CD4-positive, alpha-beta memory T cell (primary cell): Measurements from ENCODE around the gene SH3BP2. TPM values are rescaled to one million over a fixed set of nuclear protein-coding genes. Genes with fewer than 3 reads are reported as not detected.

Experiments
- CTCF ChIA-PET: fragments of 350-600 bp; sonication (Branson Sonifier 250); formaldehyde crosslinking; loops from one replicate; lab custom pipeline; 2021; ENCODE audit warnings: inconsistent platforms; ENCODE audit not compliant: partially characterized antibody; lab: Charles Lee
- POLR2A ChIA-PET: fragments of 350-600 bp; sonication (Branson Sonifier 250); formaldehyde crosslinking; loops from one replicate; lab custom pipeline; 2021; ENCODE audit not compliant: partially characterized antibody; lab: Charles Lee
- DNase-seq, 5 donors: peaks; one replicate each; pipeline versions ENCODE4 v3.0.0 to v3.0.0-alpha.2; 2020 to 2022; ENCODE audit warnings: mixed read lengths in 1 of 5
- H3K27ac ChIP-seq: one replicate; pipeline ENCODE4 v1.7.0; 2013; ENCODE audit warnings: low read depth, low read length
- H3K27me3 ChIP-seq: 2 replicates; pipeline ENCODE4 v1.7.0; 2013; ENCODE audit warnings: mild to moderate bottlenecking, low read length, moderate library complexity; ENCODE audit not compliant: insufficient read depth
- H3K36me3 ChIP-seq: 2 replicates; pipeline ENCODE4 v1.7.0; 2013; ENCODE audit warnings: mild to moderate bottlenecking, low read length, moderate library complexity; ENCODE audit not compliant: insufficient read depth
- H3K4me1 ChIP-seq: 2 replicates; pipeline ENCODE4 v1.7.0; 2013; ENCODE audit warnings: mild to moderate bottlenecking, low read length, moderate library complexity; ENCODE audit not compliant: insufficient read depth
- H3K4me3 ChIP-seq, 2 donors: one replicate each; pipeline ENCODE4 v1.7.0; 2013; ENCODE audit warnings: low read length in 2 of 2, mild to moderate bottlenecking in 1 of 2
- H3K9me3 ChIP-seq, 2 donors: one replicate each; pipeline ENCODE4 v1.7.0; 2013; ENCODE audit warnings: low read length in 2 of 2, control low read depth in 1 of 2; ENCODE audit not compliant: control insufficient read depth in 1 of 2
- H3K27ac Mint-ChIP-seq, 7 donors: one replicate each; pipeline ENCODE4 v1.8.0; 2020 to 2021; ENCODE audit warnings: mixed read lengths in 7 of 7, mild to moderate bottlenecking in 6 of 7, inconsistent platforms in 3 of 7, moderate library complexity in 3 of 7
- H3K27me3 Mint-ChIP-seq, 2 donors: one replicate each; pipeline ENCODE4 v1.8.0; 2020 to 2021; ENCODE audit warnings: mixed read lengths in 2 of 2
- H3K36me3 Mint-ChIP-seq, 2 donors: one replicate each; pipeline ENCODE4 v1.8.0; 2020 to 2021; ENCODE audit warnings: mixed read lengths in 2 of 2, inconsistent platforms in 1 of 2, mild to moderate bottlenecking in 1 of 2
- H3K4me1 Mint-ChIP-seq, 4 donors: one replicate each; pipeline ENCODE4 v1.8.0; 2020 to 2021; ENCODE audit warnings: mixed read lengths in 4 of 4, mild to moderate bottlenecking in 1 of 4
- H3K4me3 Mint-ChIP-seq, 8 donors: one replicate each; pipeline ENCODE4 v1.8.0; 2020 to 2021; ENCODE audit warnings: mixed read lengths in 8 of 8, mild to moderate bottlenecking in 7 of 8, moderate library complexity in 6 of 8, inconsistent platforms in 3 of 8
- H3K9me3 Mint-ChIP-seq, 8 donors: one replicate each; pipeline ENCODE4 v1.8.0; 2020 to 2021; ENCODE audit warnings: mixed read lengths in 8 of 8, mild to moderate bottlenecking in 5 of 8, inconsistent platforms in 3 of 8, moderate library complexity in 1 of 8
- intact Hi-C: fragments of 100-400 bp; cut with micrococcal nuclease; formaldehyde crosslinking; loops from one replicate; pipeline ENCODE4 v1.15.1; 2023
- polyA plus RNA-seq, 2 donors: library from polyadenylated mRNA; unstranded; fragments of 300-500 nt; fragmentation: Illumina TruSeq; gene quantifications; one replicate each; pipeline ENCODE4 v1.2.3, GENCODE V29; 2021
- total RNA-seq, 2 experiments: library from RNA; stranded (reverse); gene quantifications; one replicate each; pipeline ENCODE4 v1.2.3, GENCODE V29; 2021

SH3BP2 gene
- total and polyA plus RNA-seq, 4 experiments from 2014 or later: 3.8 to 44.3 (median 27.1) TPM

DNA sequence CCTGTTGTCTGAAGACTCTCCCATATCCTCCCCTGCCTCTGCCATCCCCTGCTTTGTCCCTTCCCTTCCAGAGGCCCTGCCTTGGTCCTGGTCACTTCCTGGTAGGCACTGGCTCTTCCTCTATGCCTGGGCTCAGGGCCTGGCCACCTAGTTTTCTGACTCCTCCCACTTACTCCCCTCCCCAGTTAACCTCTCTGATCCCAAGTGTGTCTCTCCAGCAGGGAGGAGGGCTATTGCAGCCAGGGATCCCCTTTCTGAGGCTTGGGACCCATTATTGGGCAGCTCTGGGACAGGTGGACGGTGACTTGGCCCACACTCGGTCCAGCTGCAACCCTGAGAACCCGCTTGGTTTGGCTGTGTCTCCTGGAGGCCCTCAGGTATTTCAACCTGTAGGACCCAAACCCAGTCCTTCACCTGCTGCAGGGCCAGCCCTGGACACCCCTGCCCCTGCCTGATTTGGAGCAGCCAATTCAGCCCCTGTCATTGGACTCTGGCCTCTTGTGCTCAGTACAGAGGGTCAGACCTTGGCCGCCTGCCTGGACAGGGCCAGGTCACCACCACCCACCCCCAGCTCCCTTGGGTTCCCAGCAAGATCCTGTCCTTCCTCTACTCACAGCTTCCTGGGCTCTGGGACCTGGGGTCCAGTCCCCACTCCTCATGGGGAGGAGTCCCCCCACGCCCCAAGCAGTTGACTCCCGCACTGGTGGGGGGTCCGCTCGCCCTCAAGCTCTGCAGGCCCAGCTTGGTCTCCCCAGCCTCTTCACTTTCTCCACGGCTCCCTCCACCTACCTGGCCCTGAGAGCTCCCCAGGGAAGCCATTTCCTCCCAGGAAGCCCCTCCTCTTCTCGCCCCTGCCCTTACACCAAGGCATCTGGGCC is 1.1 kb upstream of the SH3BP2 start:
- intact Hi-C loops: no loop called here
- H3K4me1 ChIP-seq: peaks cover 43% of the 10 kb centered on the region
- no peak overlapping the region for H3K27ac ChIP-seq
- CTCF ChIA-PET: interaction anchor here (0.7 kb wide), 1 partner anchor 12 kb away, joined by 3 read pairs; no protein-coding TSS in a partner anchor
- Mint-ChIP-seq H3K9me3 (no peaks in the 10 kb centered on the region), H3K4me1 (peaks cover 21 to 70% (median 50%) of the 10 kb centered on the region in 4 donors), H3K27me3 (no peaks in the 10 kb centered on the region), H3K27ac (peak overlapping the region; percentile 35 to 81 (median 77)), H3K36me3 (no peaks in the 10 kb centered on the region), H3K4me3 (peak overlapping the region in 7 of 8 donors; percentile 31 to 64 (median 36))
- no peaks in the 10 kb centered on the region for H3K27me3 ChIP-seq
- H3K36me3 ChIP-seq: no peaks in the 10 kb centered on the region
- H3K4me3 ChIP-seq: no peak overlapping the region
- H3K9me3 ChIP-seq: no peaks in the 10 kb centered on the region
- POLR2A ChIA-PET: interaction anchor here (1.7 kb wide), 1 partner anchor 20 kb away, joined by 10 read pairs; no protein-coding TSS in a partner anchor
- peak in 1 of 5 donors; percentile 37 for DNase-seq

DNA sequence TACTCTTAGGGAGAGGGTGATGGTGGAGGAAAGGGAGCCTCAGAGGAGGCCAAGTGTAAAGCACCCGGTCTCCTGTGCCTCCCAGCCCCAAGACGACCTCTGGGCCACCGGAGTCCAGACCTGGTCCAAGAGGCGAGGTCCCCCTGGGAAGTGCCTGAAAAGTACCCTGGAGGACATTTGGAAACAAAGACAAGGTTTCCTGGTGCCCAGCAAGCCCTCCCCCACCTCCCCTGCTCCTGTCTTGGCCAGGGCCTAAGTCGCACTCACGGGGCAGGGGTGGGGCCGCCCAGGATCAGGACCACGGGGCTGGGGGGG is 532 bp upstream of the SH3BP2 start:
- Mint-ChIP-seq H3K4me3 (peak overlapping the region in 7 of 8 donors; percentile 31 to 57 (median 49)), H3K27ac (peak overlapping the region in 5 of 7 donors; percentile 24 to 79 (median 53)), H3K9me3 (no peaks in the 10 kb centered on the region), H3K36me3 (no peaks in the 10 kb centered on the region), H3K4me1 (peaks cover 19 to 65% (median 49%) of the 10 kb centered on the region in 4 donors), H3K27me3 (no peaks in the 10 kb centered on the region)
- H3K4me3 ChIP-seq: no peak overlapping the region
- POLR2A ChIA-PET: interaction anchor here (1.7 kb wide), 1 partner anchor 19 kb away, joined by 10 read pairs; no protein-coding TSS in a partner anchor
- DNase-seq: no peak
- peaks cover 40% of the 10 kb centered on the region for H3K4me1 ChIP-seq
- intact Hi-C loops: no loop called here
- H3K36me3 ChIP-seq: no peaks in the 10 kb centered on the region
- H3K27ac ChIP-seq: no peak overlapping the region
- no peaks in the 10 kb centered on the region for H3K27me3 ChIP-seq
- CTCF ChIA-PET: no interaction called here
- H3K9me3 ChIP-seq: no peaks in the 10 kb centered on the region

DNA sequence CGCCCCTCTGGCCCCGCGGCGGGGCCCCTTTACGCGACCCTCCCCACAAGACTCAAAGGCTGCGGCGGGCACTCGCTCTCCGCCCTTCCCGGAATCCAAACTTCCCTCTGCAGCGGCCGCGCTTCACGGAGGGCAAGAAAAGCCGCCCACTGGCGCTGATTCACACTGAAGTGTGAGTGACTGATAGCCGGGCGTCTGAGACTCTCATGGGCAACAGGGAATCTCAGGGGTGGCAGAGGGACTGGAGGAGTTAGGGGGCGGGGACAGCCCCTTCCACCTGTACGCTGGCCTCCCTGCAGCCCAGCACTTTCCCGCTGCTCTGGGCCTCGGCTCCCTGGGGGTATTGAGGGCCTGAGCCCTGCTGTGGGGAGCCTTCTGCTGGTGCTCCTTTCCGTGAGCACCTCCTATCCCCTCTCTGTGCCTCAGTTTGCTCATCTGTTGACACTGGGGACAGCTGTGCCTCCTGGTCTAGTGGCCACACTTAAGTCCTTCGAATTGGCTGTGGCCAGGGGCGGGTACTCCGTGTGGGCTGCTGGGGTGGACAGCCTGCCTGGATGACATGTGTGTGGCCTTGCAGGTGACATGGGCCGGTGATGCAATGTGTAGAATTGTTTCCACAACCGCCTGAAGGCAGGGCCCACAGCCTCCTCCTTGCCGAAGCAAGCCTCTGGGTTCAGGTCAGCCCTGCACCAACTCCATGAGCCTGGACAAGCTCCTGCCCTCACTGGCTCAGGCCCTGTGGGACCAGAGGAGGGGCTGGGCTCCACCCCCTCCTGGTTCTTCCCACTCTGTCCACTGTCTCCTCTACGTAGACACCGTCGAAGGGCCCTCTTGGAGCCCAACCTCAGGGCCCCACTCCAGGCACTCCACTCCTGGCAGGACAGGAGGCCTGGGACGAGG is 951 bp downstream of the SH3BP2 start:
- peak in 1 of 5 donors; percentile 57 for DNase-seq
- Histone ChIP-seq H3K27me3 (no peaks in the 10 kb centered on the region), H3K4me1 (peaks cover 40% of the 10 kb centered on the region), H3K27ac (peak overlapping the region; percentile 10), H3K4me3 (peak overlapping the region in 1 of 2 donors; percentile 53), H3K9me3 (no peaks in the 10 kb centered on the region), H3K36me3 (no peaks in the 10 kb centered on the region)
- CTCF ChIA-PET: no interaction called here
- H3K9me3 Mint-ChIP-seq: no peaks in the 10 kb centered on the region
- H3K4me3 Mint-ChIP-seq: peak overlapping the region; percentile 78 to 90 (median 88)
- POLR2A ChIA-PET: interaction anchor here (1.0 to 1.3 kb wide), 2 partner anchors 10 to 50 kb away, joined by 4 read pairs; partner anchors contain the start of gene ADD1
- H3K36me3 Mint-ChIP-seq: no peaks in the 10 kb centered on the region
- H3K27me3 Mint-ChIP-seq: no peaks in the 10 kb centered on the region
- H3K27ac Mint-ChIP-seq: peak overlapping the region in 6 of 7 donors; percentile 52 to 90 (median 82)
- intact Hi-C loops: no loop called here
- H3K4me1 Mint-ChIP-seq: peaks cover 26 to 70% (median 50%) of the 10 kb centered on the region in 4 donors

DNA sequence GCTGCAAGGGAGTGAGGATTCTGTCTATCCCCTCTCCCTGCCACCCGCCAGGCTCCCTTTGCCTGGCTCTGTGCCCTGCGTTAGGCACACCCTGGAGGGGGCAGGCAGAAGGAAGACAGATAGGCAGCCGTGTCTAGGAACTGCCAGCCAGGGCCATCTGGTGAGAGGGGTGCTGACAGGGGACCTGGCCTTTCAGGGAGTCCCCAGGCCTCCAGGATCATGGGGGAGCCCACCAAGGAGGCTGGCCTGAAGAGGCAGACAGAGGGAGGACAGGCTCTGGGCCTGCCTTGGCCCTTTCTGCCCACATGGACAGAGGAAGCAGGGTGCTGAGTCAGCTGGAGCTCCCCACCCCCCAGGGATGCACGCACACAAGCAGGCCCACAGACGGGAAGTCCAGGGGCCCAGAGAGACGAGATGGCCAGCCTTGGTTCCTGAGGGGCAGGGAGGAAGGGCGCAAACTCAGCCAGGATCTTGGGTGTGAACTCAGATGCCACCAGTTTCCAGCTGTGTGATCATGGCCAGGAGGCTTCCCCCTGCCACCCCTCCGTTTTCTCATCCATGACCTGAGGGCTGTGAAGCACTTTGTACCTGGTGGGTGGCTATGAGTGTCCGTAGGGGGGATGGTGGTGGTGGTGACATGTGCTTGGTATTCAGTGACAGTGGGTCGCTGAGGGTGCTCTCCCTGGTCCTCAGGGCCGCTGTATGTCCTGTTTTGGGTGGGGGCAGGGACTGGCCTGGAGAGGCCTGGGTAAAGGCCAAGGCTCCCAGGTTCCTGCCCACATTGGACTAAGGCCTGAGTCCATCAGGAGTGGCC is 1.8 kb downstream of the SH3BP2 start:
- CTCF ChIA-PET: no interaction called here
- DNase-seq: no peak
- peaks cover 24 to 71% (median 48%) of the 10 kb centered on the region in 4 donors for H3K4me1 Mint-ChIP-seq

DNA sequence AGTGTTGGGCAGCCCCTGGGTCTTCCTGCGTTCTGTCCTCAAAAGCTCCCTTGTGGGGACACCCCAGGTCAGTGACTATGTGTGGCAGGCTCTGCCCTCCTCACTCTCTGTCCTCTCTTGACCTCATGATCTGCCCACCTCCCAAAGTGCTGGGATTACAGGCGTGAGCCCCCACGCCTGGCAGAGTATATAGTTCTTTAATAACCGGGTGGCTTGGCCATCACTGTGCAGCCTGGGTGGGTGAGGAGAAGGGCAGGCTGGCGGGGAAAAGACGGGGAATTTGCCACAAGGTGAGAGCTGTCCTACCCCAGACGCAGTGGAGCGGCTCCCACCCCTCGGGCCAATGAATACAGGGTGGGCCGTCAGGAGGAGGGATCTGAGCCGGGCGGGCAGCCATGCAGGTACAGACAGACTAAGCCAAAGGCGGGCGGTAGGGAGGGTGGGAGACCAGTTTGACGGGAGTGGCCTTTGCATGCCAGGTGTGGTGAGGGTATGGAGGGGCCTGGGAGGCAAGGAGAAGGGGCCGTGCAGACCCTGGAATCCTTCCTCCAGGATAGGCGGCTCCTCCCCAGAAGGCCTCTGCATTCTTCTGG is 2.5 kb downstream of the SH3BP2 start:
- no peak for DNase-seq
- H3K27ac ChIP-seq: no peak overlapping the region
- intact Hi-C loops: loop anchor here (5.0 kb wide), 1 partner anchor 42 kb away; no protein-coding TSS in a partner anchor
- H3K4me3 Mint-ChIP-seq: peak overlapping the region in 3 of 8 donors; percentile 16 to 61 (median 57)
- H3K9me3 ChIP-seq: no peaks in the 10 kb centered on the region
- H3K4me3 ChIP-seq: no peak overlapping the region
- H3K27me3 Mint-ChIP-seq: no peaks in the 10 kb centered on the region
- no peaks in the 10 kb centered on the region for H3K36me3 ChIP-seq
- H3K9me3 Mint-ChIP-seq: no peaks in the 10 kb centered on the region
- peaks cover 55% of the 10 kb centered on the region for H3K4me1 ChIP-seq
- H3K27ac Mint-ChIP-seq: peak overlapping the region in 1 of 7 donors; percentile 40
- POLR2A ChIA-PET: interaction anchor here (1.3 kb wide), 1 partner anchor 48 kb away, joined by 4 read pairs; the partner anchor contains the start of gene ADD1
- peaks cover 25 to 71% (median 49%) of the 10 kb centered on the region in 4 donors for H3K4me1 Mint-ChIP-seq
- H3K36me3 Mint-ChIP-seq: no peaks in the 10 kb centered on the region
- no peaks in the 10 kb centered on the region for H3K27me3 ChIP-seq
- CTCF ChIA-PET: no interaction called here

More for the DNA sequence above, 1.8 kb downstream of the SH3BP2 start:
- Histone ChIP-seq H3K27me3 (no peaks in the 10 kb centered on the region), H3K9me3 (no peaks in the 10 kb centered on the region), H3K36me3 (no peaks in the 10 kb centered on the region), H3K4me1 (peaks cover 48% of the 10 kb centered on the region), H3K27ac (no peak overlapping the region), H3K4me3 (no peak overlapping the region)
- H3K4me3 Mint-ChIP-seq: peak overlapping the region; percentile 57 to 90 (median 85)
- H3K9me3 Mint-ChIP-seq: no peaks in the 10 kb centered on the region
- no peaks in the 10 kb centered on the region for H3K27me3 Mint-ChIP-seq
- H3K27ac Mint-ChIP-seq: peak overlapping the region in 6 of 7 donors; percentile 4 to 90 (median 46)
- POLR2A ChIA-PET: interaction anchor here (1.0 to 1.3 kb wide), 2 partner anchors 11 to 49 kb away, joined by 4 read pairs; partner anchors contain the start of gene ADD1
- H3K36me3 Mint-ChIP-seq: no peaks in the 10 kb centered on the region
- intact Hi-C loops: loop anchor here (5.0 kb wide), 1 partner anchor 43 kb away; no protein-coding TSS in a partner anchor
